ENCODE measurements around the gene AK9.

- TF ChIP-seq CTCF (IDR thresholded peaks at IDR 0.05; ENCODE audit: low read depth, low read length, missing input control) (no peak), RAD21 (IDR thresholded peaks at IDR 0.05) (no peak), HNF4G (IDR thresholded peaks at IDR 0.05) (no peak), REST (IDR thresholded peaks at IDR 0.05) (no peak), TAF1 (conservative IDR thresholded peaks at IDR 0.05) (no peak)
Observed at GRCh38 chr6:109506841-109507240, 184.2 kb downstream of the AK9 start.
